GM10266 (cell line): ENCODE measurements around the gene ARHGAP4.

Experiments
- DNase-seq: peaks from one replicate; pipeline ENCODE4 v3.0.0; 2012; ENCODE audit errors: extremely low spot score
- CTCF ChIP-seq: IDR thresholded peaks from 2 replicates; pipeline ENCODE4 v1.5.1; 2012; ENCODE audit warnings: mild to moderate bottlenecking, low read depth; ENCODE audit not compliant: control insufficient read depth, insufficient read depth; ENCODE audit errors: missing control alignments

Gene ARHGAP4

GRCh38 chrX:153930011-153930910 lies 4.2 kb upstream of the ARHGAP4 start:
- TF ChIP-seq CTCF: no peak
- DNase-seq: no peak

- no peak for DNase-seq
- TF ChIP-seq CTCF: no peak
Measured at GRCh38 chrX:153929576-153929975, 3.5 kb upstream of the ARHGAP4 start.

GRCh38 chrX:153928846-153929245 lies 2.8 kb upstream of the ARHGAP4 start:
- DNase-seq: no peak

GRCh38 chrX:153927922-153928760 lies 2.1 kb upstream of the ARHGAP4 start:
- DNase-seq: peak; percentile 94

More at GRCh38 chrX:153928846-153929245, 2.8 kb upstream of the ARHGAP4 start:
- TF ChIP-seq CTCF: no peak

GRCh38 chrX:153927672-153927921 lies 1.5 kb upstream of the ARHGAP4 start:
- no peak for TF ChIP-seq CTCF
- DNase-seq: no peak

More at GRCh38 chrX:153927922-153928760, 2.1 kb upstream of the ARHGAP4 start:
- peak; percentile 14 for TF ChIP-seq CTCF

- DNase-seq: peak; percentile 87
- no peak for TF ChIP-seq CTCF
Measured at GRCh38 chrX:153926858-153927671, 1.0 kb upstream of the ARHGAP4 start.

- TF ChIP-seq CTCF: no peak
- DNase-seq: no peak
Measured at GRCh38 chrX:153926552-153926857, 441 bp upstream of the ARHGAP4 start.
